T-helper 1 cell (primary cell): ENCODE results near the gene STRIP1.
"Not testable (repeated sequence)": the region's sequence is repeated elsewhere in the genome, so short reads cannot be mapped to it uniquely, and the experiment has no call there.

Experiments
- DNase-seq, 5 donors: peaks; one replicate each; pipeline ENCODE4 v3.0.0-alpha.2; 2012 to 2020

Gene STRIP1

DNA sequence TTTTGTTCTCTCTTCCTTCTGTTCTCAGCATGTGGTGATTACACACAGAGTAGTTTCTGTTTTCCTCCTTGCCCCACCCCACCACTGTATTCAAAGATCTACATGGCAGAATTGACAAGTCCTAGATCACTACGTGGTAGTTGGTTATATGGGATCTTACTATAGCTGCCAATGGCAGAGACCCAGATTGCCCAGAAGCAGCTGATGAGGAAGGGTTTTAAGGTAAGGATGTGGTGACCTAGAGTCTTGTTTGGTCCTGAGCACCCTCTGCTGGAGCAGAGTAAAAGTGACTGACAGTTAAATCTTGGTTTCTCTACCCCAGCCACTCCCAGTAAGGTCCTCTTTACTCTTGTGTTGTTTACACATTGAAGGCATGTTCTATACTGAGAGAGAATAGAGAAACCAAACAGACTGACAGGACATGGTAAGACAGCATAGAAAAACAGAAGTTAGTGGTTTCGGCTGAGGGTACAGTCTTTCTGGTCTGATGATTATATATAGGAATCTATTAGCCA, 22.8 kb upstream of the STRIP1 start:
- peak in 1 of 5 donors; percentile 59 for DNase-seq

DNA sequence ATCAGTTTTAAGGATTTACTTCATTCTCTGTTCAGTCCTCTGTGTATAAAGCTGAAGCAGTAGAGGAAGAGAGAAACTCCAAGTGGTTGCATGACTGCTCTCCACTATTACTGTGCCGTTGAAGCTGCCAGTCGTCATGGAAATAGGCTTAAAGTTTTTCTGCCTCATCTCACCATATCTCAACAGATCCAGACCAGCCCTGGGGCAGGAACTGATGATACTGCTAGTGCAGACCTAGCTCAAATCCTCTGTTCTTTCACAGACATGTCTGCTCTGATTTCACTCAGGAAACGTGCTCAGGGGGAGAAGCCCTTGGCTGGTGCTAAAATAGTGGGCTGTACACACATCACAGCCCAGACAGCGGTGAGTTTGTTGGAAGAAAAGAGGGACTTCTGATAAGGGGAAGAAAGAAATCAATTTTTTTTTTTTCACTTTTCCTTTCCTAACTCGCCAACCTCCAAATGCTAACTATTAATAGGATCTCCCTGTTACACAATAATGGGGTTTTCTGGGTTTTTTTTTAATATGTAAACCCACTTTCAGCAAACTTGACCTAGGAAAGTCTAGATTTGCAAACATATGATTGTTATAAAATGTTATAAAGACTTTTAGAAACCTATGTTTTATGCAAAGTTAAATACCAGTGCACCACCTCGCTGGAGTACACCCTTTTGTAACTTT, 22.2 kb upstream of the STRIP1 start:
- DNase-seq, result no peak

DNA sequence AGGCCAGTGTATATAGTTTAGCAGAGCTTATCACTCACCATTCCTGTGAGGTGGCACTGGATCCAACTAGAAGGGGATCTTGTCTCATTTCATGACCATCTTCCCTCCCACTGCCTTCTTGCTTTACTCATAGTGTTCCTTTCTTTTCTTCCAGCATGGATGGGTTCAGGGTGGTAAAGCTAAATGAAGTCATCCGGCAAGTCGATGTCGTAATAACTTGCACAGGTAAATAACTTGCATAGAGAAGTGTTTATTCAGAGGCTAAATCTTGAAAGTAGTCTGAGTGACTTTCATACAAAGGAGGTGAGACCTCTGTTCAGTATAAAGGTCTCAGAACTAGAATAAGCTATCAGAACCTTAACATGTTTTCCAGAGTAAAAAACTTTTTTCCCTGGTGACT, 16.6 kb upstream of the STRIP1 start:
- no peak for DNase-seq

DNA sequence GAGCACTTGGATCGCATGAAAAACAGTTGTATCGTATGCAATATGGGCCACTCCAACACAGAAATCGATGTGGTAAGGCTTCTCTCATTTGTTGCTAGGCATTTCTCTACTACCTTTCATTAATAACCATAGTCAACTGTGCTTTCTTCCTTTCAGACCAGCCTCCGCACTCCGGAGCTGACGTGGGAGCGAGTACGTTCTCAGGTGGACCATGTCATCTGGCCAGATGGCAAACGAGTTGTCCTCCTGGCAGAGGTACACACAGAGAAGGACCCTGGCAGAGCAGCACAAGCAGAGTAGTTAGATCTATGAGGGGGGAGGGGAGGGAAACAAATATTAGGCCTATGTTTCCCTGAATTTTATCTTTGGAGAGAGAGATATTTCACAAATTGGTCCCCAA, 16.0 kb upstream of the STRIP1 start:
- no peak for DNase-seq

DNA sequence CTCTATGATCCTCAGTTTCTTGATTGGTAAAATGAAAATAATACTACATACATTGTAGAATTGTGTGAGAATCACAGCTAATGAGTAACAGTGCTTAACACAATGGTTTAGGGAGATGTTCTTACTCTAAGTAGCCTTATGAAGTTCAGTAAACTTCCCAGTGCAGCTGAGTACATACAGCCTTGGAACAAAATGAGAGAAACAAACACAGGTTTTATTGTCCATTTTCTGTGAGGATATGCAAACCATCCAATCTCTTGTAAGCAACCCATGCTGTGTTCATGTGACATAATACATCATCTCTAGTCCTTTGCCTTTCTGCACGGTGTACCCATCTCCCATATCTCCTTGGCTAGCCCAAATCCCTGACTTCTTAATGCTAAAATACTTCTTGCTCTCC, 14.7 kb upstream of the STRIP1 start:
- DNase-seq, result no peak

DNA sequence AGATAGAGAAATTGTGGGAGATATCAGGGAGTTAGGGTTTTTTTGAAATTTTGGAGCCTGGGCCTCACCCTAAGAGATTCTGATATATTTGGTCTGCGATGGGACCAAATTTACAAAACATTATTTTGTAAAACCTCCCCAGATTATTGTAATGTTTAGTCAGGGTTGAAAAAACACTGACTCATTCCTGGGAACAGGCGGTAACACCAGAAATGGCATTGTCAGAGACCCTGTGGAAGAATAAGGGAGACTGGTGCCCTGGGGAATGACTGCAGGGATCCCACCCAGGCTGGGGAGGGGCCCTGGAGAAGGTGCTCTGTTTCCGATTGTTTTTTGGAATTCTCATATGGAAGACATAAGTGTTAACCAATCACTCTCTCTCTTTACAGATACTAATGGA, 13.1 kb upstream of the STRIP1 start:
- DNase-seq, result no peak

DNA sequence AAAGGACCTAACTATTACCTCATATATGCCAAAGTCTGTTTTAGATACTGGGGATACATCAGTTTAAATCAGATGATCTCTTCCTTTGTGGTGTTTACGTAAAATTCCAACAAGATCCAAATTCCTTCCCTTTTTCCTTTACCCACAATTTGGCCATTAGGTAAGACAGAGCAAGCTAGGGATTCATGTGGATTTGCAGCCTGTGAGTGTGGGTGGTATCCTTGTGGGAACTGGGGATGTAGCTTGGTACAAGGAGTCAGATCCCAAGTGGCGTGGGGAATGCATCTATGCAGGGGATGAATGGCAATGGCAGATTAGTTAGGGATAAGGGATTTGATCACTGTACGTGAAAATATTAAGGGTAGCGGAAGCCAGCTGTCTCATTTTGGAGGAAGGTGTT, 9.8 kb upstream of the STRIP1 start:
- DNase-seq, result no peak

DNA sequence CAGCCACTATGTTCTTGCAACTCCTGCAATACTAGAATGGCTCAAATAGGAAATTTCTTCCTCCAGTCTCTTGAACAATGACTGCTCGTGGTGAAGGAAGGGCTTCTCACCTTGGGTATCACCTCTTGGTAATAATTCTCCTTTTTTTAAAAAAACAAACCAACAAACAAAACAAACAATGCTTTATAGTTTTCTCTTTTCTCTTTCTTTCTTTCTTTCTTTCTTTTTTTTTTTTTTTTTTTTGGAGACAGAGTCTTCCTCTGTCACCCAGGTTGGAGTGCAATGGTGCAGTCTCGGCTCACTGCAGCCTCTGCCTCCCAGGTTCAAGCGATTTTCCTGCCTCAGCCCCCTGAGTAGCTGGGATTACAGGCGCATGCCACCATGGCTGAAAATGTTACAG, 3.7 kb upstream of the STRIP1 start:
- not testable (repeated sequence) for DNase-seq

DNA sequence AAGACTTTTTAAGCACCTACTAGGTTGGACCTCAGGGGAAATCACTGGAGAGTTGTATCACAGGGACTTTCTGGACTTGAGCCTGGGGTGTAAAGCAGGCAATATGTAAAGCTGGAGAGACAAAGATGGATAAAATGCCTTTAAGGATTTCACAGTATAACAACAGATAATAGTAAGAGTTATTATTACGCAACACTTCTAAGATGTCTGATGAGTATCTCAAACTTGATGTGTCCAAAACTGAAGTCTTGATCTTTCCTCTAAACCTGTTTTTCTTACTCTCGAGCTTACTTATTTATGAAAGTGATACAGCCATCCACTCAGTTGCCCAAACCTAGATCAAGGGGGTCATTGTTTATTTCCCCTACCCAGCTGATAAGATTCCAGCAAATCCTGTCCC, 2.1 kb upstream of the STRIP1 start:
- DNase-seq, result no peak

DNA sequence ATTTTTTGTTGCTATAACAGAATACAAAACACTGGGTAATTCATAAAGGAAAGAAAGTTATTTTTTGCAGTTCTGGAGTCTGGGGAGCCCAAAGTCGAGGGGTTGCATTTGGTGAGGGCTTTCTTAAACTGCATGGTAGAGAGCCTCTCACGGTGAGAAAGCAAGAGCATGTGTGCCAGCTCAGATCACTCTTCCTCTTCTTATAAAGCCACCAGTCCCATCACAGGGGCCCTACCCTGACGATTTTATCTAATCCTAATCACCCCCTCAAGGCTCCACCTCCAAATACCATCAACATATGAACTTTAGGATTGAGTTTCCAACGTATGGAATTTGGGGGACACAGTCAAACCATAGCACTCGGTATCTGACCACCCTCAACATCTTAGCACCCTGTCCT, 1.0 kb upstream of the STRIP1 start:
- no peak for DNase-seq

DNA sequence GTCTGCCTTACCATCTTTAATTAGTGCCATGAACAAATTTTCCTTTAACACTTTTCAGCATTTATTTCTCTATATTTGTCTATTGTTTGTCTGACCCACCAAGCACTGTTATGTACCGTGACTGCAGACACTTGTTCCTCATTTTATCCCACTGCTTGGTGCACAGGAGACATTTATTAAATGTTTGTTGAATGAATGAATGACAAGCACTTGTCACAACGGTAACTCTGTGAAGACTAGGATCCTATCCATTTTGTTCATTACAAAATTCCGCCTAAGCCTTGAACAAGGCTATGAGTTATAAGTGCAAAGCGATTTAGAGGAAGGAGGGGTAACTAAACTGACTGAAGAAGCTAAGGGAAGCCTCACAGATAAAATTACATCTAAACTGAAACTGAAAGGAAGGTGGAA, 379 bp upstream of the STRIP1 start:
- no peak for DNase-seq

DNA sequence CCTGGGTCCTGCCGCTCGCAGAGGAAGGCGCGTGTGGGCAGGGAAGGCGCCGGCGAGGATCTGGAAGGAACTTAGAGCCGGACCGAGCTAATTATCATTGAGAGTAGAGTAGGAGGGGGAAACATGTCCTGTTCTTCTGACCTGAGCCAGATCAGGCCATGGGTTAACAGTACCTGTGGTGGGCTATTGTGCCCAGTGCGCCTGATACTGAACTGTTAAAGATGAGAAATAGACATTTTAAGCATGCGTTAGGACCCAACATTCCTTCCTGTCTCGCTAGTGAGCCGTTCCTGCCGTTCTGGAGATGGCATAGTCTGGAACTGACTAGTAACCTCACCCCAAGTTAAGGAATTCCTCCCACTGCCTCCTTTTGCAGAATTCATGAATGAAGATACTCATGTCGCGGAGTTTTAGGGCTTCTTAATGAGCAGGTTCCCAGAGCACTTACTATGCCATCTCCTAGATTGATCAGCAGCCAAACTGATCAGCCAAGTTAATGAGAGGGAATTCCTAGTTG, 870 bp downstream of the STRIP1 start:
- DNase-seq, result no peak

DNA sequence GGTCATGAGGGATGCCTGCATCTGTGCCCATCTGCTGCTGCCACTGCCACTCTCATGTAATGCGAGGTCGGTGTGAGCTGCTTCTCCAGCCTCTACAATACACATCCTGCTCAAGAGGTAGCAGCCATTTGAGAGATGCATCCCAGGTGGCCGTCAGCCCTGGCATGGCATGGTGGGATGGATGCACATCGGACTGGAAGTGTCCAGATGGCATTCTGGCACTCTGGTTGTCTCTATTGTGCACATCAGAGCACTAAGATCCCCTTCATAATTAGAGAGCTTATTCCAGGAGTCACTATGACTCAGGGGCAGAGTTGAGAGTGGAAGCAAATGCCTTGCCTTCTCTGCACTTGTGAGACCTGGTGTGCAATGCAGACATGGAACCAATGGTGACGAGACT, 3.8 kb downstream of the STRIP1 start:
- no peak for DNase-seq

DNA sequence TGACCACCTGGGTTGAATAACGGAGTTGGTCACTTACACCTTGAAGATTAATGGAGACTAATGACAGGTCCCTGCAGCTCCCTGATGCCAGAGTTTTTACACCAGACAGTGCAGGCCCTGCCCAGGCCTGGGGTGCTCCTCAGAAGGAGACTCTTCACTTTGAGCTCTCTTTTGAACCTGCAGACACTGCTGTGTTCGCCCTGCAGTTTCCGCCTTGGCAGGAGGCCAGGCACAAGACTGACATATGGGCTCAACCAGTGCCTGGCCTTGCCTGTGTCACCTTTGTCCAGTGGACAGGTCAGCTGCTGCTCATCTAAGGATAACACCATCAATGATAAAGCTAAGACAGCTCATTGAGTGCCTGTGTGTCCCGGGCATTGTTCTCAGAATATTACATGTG, 5.2 kb downstream of the STRIP1 start:
- DNase-seq, result no peak

DNA sequence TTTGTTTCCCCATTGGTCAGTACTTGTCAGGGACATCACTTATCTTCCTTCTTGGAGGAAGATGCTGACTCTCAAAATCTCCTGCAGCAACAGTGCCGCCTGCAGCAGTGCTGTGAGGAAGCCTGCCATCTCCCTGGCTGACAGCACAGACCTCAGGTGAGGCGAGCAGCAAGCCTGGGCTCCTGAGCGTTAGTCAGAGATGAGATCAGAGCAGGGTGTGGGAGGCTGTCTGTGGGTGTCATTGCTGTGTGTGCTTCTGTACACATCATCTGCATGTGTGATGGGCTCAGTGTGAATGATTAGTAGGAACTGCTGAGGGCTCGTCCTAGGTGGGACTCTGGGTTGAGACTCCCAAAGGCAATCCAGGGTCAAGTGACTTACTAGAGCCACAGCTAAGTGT, 6.1 kb downstream of the STRIP1 start:
- no peak for DNase-seq

DNA sequence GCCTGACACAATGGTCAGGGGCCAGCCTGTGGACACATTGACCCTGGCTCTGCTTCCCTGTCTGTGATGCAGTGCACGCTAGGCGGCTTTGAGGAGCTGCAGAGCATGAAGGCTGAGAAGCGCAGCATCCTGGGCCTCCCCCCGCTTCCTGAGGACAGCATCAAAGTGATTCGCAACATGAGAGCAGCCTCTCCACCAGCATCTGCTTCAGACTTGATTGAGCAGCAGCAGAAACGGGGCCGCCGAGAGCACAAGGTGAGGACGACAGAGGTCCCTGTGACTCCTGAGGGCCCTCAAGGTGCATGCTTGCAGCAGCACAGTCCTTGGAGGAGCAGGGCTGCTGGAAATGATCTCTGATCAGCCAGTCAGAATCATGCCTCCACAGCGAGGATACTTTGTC, 8.6 kb downstream of the STRIP1 start:
- no peak for DNase-seq

DNA sequence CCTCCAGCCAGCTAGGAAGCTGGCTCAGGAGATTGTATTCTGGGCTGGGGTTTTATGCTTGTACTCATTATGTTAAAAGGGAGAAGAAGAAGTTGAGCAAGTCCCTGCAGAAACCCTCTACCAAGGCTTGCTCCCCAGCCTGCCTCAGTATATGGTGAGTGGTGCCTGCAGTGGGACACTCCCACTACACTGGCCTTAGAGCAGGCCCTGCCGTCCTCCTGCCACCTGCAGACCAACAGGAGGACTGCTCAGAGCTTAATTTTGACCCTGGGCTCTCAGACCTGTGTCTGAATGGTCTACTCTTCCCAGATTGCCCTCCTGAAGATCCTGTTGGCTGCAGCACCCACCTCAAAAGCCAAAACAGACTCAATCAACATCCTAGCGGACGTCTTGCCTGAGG, 13.0 kb downstream of the STRIP1 start:
- no peak for DNase-seq

DNA sequence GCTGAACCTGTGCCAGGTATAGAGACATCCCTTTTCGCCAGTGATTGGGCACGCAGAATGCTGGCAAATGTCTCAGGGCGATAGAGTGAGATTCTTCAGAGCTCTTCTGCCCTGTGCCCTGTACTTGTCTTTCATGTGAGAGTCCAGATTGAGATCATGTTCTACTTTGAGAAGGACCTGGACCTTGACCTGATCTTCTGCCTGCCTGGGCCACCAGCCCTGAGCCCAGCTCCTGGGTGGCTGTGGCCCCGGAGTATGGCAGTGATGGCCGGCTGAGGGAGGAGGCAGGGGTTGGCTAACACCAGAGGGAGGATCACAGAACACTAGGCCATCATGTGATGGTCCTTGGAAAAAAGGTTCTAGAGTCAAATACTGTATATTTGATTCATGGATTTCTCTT, 13.8 kb downstream of the STRIP1 start:
- no peak for DNase-seq

DNA sequence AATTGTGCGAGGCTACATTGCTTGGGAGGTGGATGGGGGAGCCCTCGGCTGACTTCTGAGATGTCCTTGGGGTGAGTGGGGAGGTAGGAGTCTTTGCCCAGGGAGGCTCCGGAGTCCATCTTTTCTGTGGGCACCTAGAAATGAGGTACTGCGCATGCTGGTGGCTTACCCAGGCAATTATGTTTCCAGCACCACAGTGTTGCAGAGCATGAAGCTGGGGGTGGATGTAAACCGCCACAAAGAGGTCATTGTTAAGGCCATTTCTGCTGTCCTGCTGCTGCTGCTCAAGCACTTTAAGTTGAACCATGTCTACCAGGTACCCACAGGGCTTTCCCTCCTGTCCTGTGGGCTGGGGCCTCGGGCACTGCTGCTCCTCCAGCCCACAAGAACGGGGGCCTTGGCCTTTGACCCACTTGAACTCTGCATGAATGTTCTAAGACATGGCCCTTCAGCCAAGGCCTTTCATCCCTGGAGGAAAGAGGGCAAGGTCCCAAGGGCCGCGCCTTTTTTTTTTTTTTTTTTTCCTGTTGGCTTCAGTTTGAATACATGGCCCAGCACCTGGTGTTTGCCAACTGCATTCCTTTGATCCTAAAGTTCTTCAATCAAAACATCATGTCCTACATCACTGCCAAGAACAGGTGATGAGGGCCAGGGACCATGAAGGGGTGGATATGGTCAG, 14.6 kb downstream of the STRIP1 start:
- no peak for DNase-seq

DNA sequence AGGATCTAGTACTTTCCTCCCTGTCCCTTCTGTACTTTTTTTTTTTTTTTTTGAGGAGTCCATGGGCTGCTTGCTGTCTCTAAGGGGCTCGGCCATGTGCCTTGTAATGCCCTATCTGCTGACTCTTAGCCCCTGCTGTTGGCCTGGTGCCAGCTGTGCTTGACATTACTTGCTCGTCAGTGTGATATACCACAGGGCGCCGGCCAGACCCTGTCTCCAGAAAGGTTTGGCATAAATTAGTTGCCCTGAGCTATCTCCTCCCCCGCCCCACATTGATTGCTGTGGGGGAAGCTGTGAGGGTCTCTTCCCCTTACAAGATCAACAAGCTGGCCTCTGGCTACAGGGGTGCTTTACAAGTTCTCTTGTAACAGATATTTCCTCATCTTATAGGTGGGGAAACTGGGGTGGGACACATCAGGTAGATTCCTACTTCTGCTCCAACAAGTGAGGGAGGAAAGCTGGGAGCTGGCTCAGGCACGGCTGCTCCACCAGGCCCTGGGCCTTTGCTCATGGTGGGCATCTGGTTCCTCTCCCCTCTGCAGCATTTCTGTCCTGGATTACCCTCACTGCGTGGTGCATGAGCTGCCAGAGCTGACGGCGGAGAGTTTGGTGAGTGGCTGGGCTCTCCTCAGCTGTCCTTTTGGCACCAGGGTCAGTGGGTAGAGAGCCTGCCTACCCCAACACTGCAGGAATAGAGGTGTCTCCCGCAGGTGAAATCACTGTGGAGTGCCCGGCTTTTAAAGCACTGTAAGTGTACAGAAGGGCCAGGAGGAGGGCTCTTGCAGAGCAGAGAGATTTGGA, 15.6 kb downstream of the STRIP1 start:
- no peak for DNase-seq

DNA sequence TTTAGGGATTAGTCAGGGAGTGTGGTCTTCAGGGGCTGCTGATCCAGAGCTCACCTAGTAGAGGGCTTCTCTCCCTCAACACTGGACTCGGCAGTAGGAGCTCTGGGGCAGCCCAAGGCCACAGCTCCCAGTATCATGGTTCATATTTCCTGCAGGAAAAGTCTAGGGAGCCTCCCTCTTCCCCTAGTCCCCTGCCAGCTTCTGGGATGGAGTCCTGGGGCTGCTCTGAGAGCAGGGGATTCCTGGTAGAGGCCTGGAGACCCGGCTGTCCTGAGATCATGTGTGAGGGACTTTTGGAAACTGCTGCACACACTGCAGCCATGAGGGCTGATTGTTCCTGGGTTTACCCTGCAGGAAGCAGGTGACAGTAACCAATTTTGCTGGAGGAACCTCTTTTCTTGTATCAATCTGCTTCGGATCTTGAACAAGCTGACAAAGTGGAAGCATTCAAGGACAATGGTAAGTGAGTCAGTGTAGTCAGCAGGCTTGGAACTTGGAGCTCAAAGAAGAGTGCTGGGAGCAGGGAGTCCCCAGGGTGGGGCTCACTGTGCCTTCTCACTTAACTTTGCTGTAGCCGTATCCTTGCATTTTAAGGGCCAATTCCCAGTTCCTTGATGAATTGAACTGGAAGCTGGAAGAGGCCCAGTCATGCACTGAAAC, 16.3 kb downstream of the STRIP1 start:
- DNase-seq, result no peak

DNA sequence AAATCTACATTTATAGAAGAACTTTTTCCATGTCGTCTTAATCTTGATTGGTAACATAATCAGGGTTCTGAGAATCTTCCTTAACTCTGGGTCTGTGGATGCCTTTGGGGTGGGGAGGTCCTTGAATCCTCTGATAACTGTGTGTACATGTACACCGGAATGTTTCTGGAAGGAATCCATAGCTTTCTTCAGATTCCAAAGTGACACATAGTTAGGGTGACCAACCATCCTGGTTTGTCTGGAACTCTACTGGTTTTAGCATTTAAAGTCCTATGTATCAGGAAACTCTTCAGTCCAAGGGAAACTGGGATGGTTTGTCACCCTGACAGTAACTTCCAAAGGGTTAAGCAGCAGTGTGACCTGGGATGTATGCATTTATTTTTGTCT, 16.8 kb downstream of the STRIP1 start:
- no peak for DNase-seq
